HCT116 (cell line): Measurements from ENCODE around the gene MAEA. TPM values are rescaled to one million over a fixed set of nuclear protein-coding genes. Genes with fewer than 3 reads are reported as not detected.

Source experiments
- ATAC-seq: fragments of 200-7000 bp; cut with Tn5 transposase; 2 replicates; pipeline ENCODE4 v1.9.1; 2020; ENCODE audit warnings: mild to moderate bottlenecking, moderate library complexity
- BruUV-seq: library from RNA; stranded (reverse); fragments of 400-500 nt; replicated peaks from 2 replicates; lab custom pipeline; 2021; lab: Mats Ljungman, UMichigan
- CTCF ChIA-PET: fragments of 300-600 bp; sonication (Branson Sonifier 250); formaldehyde crosslinking; loops from one replicate; lab custom pipeline; 2021; ENCODE audit warnings: antibody characterized with exemption; lab: Charles Lee
- POLR2A ChIA-PET: fragments of 300-600, 350-600 bp; sonication (Branson Sonifier 250); formaldehyde crosslinking; loops from one replicate; lab custom pipeline; 2021; ENCODE audit warnings: antibody characterized with exemption; lab: Charles Lee
- RAD21 ChIA-PET, 2 experiments: fragments of 300-600 bp; sonication (Branson Sonifier 250); formaldehyde crosslinking; loops; one replicate each; lab custom pipeline; 2023; ENCODE audit warnings: low total read pairs in 2 of 2; ENCODE audit not compliant: uncharacterized antibody in 2 of 2, unreplicated experiment in 2 of 2, low non-redundant PET in 1 of 2; lab: Charles Lee
- DNase-seq: peaks from one replicate; pipeline ENCODE4 v3.0.0-alpha.2; 2010; ENCODE audit warnings: low read depth, low spot score
- H2AFZ ChIP-seq: fragments of 200-600 bp; shearing (Covaris generic), sonication (generic); 2 replicates; pipeline ENCODE4 v1.6.1; 2017; ENCODE audit warnings: low read depth, mixed run types, mixed read lengths, antibody characterized with exemption, low read length; ENCODE audit not compliant: poor library complexity, severe bottlenecking
- H3K27ac ChIP-seq: 2 replicates; pipeline ENCODE4 v1.5.1; 2012; ENCODE audit warnings: low read depth, low read length
- H3K27me3 ChIP-seq: fragments of 200-600 bp; sonication (generic); 2 replicates; pipeline ENCODE4 v1.6.1; 2016; ENCODE audit warnings: mixed run types, low read length, mixed read lengths; ENCODE audit not compliant: insufficient read depth
- H3K36me3 ChIP-seq, 2 experiments: fragments of 200-500 bp in 1 of 2; fragments of 200-600 bp in 1 of 2; sonication (Bioruptor generic) in 1 of 2; sonication (generic) in 1 of 2; 2 replicates each; pipeline versions ENCODE4 v1.5.1 to v1.6.1; 2014 to 2016; ENCODE audit warnings: low read length in 2 of 2, inconsistent platforms in 1 of 2, mixed read lengths in 1 of 2, mixed run types in 1 of 2; ENCODE audit not compliant: insufficient read depth in 2 of 2, control insufficient read depth in 1 of 2
- H3K4me1 ChIP-seq, 2 experiments: fragments of 200-600 bp in 1 of 2; sonication (generic) in 1 of 2; 2 replicates each; pipeline versions ENCODE4 v1.5.1 to v1.6.1; 2012 to 2017; ENCODE audit warnings: low read length in 2 of 2, inconsistent platforms in 1 of 2, mild to moderate bottlenecking in 1 of 2, mixed read lengths in 1 of 2, mixed run types in 1 of 2, moderate library complexity in 1 of 2; ENCODE audit not compliant: insufficient read depth in 2 of 2, control insufficient read depth in 1 of 2
- H3K4me2 ChIP-seq: fragments of 200-600 bp; sonication (generic); 2 replicates; pipeline ENCODE4 v1.6.1; 2017; ENCODE audit warnings: mixed run types, low read length, mixed read lengths
- H3K4me3 ChIP-seq, 2 experiments: fragments of 200-600 bp in 1 of 2; sonication (generic) in 1 of 2; replicated peaks in 1 of 2; 2 replicates each; pipeline ENCODE4 v1.5.1; 2011 to 2016; ENCODE audit warnings: low read length in 2 of 2, control low read depth in 1 of 2, low read depth in 1 of 2, mild to moderate bottlenecking in 1 of 2, mixed read lengths in 1 of 2, mixed run types in 1 of 2
- H3K79me2 ChIP-seq: fragments of 200-600 bp; sonication (generic); 2 replicates; pipeline ENCODE4 v1.6.1; 2017; ENCODE audit warnings: mild to moderate bottlenecking, mixed run types, low read length, moderate library complexity, mixed read lengths; ENCODE audit not compliant: insufficient read depth
- H3K9ac ChIP-seq: fragments of 200-600 bp; sonication (generic); 2 replicates; pipeline ENCODE4 v1.6.1; 2016; ENCODE audit warnings: low read length, mixed read lengths
- H3K9me2 ChIP-seq: fragments of 200-600 bp; sonication (generic), shearing (Covaris generic); 2 replicates; pipeline ENCODE4 v1.6.1; 2017; ENCODE audit warnings: mixed run types, mild to moderate bottlenecking, moderate library complexity; ENCODE audit not compliant: insufficient read depth
- H3K9me3 ChIP-seq, 2 experiments: fragments of 200-500 bp in 1 of 2; fragments of 200-600 bp in 1 of 2; sonication (Bioruptor generic) in 1 of 2; sonication (generic) in 1 of 2; 2 replicates each; pipeline ENCODE4 v1.6.1; 2014 to 2017; ENCODE audit warnings: low read length in 2 of 2, mixed read lengths in 2 of 2, inconsistent platforms in 1 of 2, low read depth in 1 of 2, mild to moderate bottlenecking in 1 of 2, mixed run types in 1 of 2, moderate library complexity in 1 of 2; ENCODE audit not compliant: control insufficient read depth in 1 of 2, insufficient read depth in 1 of 2
- H4K20me1 ChIP-seq: fragments of 200-600 bp; sonication (generic), shearing (Covaris generic); 2 replicates; pipeline ENCODE4 v1.6.1; 2017; ENCODE audit warnings: mixed run types, mild to moderate bottlenecking, moderate library complexity; ENCODE audit not compliant: insufficient read depth
- CBX3 ChIP-seq: IDR thresholded peaks from 2 replicates; pipeline ENCODE4 v1.6.1; 2012; ENCODE audit warnings: low read depth
- CTCF ChIP-seq, 3 experiments: fragments of 200-600 bp in 1 of 3; sonication (generic) in 1 of 3; IDR thresholded peaks in 2 of 3; conservative IDR thresholded peaks in 1 of 3; 2 replicates each; pipeline ENCODE4 v1.5.1; 2012 to 2017; ENCODE audit warnings: low read depth in 2 of 3, low read length in 2 of 3, antibody characterized with exemption in 1 of 3, borderline replicate concordance in 1 of 3, control low read depth in 1 of 3, mild to moderate bottlenecking in 1 of 3, mixed read lengths in 1 of 3, mixed run types in 1 of 3, moderate library complexity in 1 of 3; ENCODE audit not compliant: insufficient read depth in 1 of 3
- EGR1 ChIP-seq: IDR thresholded peaks from 2 replicates; pipeline ENCODE4 v1.6.1; 2012; ENCODE audit warnings: low read depth
- ELF1 ChIP-seq: IDR thresholded peaks from 2 replicates; pipeline ENCODE4 v1.6.1; 2012; ENCODE audit warnings: low read depth, borderline replicate concordance
- EZH2 ChIP-seq: fragments of 200-600 bp; sonication (generic); IDR thresholded peaks from 2 replicates; pipeline ENCODE4 v1.6.1; 2017; ENCODE audit warnings: antibody characterized with exemption, mixed run types
- EZH2phosphoT487 ChIP-seq: fragments of 200-600 bp; IDR thresholded peaks from 2 replicates; pipeline ENCODE4 v1.6.1; 2018; ENCODE audit warnings: antibody characterized with exemption, borderline replicate concordance
- FOSL1 ChIP-seq: IDR thresholded peaks from 2 replicates; pipeline ENCODE4 v1.6.1; 2012; ENCODE audit warnings: low read depth
- MAX ChIP-seq: IDR thresholded peaks from 2 replicates; pipeline ENCODE4 v1.6.1; 2012
- POLR2AphosphoS5 ChIP-seq: IDR thresholded peaks from 2 replicates; pipeline ENCODE4 v1.6.1; 2011; ENCODE audit warnings: mild to moderate bottlenecking, low read depth, low read length, moderate library complexity
- SIN3A ChIP-seq: IDR thresholded peaks from 2 replicates; pipeline ENCODE4 v1.6.1; 2012; ENCODE audit warnings: low read depth
- SP1 ChIP-seq: IDR thresholded peaks from 2 replicates; pipeline ENCODE4 v1.6.1; 2012; ENCODE audit warnings: low read depth
- SRF ChIP-seq: IDR thresholded peaks from 2 replicates; pipeline ENCODE4 v1.6.1; 2012; ENCODE audit warnings: low read depth
- TCF7L2 ChIP-seq: IDR thresholded peaks from 2 replicates; pipeline ENCODE4 v1.7.0; 2011; ENCODE audit warnings: borderline replicate concordance, inconsistent platforms; ENCODE audit not compliant: insufficient read depth, insufficient read length; ENCODE audit errors: extremely low read depth
- ZBTB33 ChIP-seq: IDR thresholded peaks from 2 replicates; pipeline ENCODE4 v1.6.1; 2011; ENCODE audit warnings: mild to moderate bottlenecking, low read length, moderate library complexity; ENCODE audit not compliant: insufficient replicate concordance; ENCODE audit errors: extremely low read depth
- ZFX ChIP-seq: fragments of 450-650 bp; IDR thresholded peaks from 2 replicates; pipeline ENCODE4 v1.6.1; 2017
- intact Hi-C: fragments of 100-400 bp; cut with micrococcal nuclease; formaldehyde crosslinking; loops from 2 replicates; pipeline ENCODE4 v1.10.0; 2022
- total RNA-seq: library from RNA; stranded (reverse); gene quantifications from one replicate; pipeline ENCODE4 v1.2.1, GENCODE V29; 2021; ENCODE audit not compliant: unreplicated experiment
- TF ChIP-seq, protein P1 (sequence below): IDR thresholded peaks from 2 replicates; pipeline ENCODE4 v1.6.1; 2012; ENCODE audit warnings: low read depth

Gene MAEA
- total RNA-seq, 1 experiment from 2014 or later: 88.3 TPM

DNA sequence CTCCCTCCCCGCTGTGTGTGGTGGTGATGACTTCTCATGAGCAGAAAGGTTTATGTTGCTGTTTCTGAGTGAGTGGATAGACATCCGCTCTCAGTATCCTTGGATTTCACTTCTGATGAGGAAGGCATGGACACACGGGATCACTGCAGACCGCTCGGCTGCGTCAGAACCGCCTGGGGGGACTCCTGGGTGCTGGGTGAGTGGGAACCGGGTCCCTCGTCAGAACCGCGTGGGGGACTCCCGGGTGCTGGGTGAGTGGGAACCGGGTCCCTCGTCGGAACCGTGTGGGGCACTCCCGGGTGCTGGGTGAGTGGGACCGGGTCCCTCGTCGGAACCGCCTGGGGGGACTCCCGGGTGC, 49.8 kb upstream of the MAEA start (continued):
- no peak for TF ChIP-seq EGR1
- TF ChIP-seq MAX: no peak
- TF ChIP-seq TCF7L2: no peak

DNA sequence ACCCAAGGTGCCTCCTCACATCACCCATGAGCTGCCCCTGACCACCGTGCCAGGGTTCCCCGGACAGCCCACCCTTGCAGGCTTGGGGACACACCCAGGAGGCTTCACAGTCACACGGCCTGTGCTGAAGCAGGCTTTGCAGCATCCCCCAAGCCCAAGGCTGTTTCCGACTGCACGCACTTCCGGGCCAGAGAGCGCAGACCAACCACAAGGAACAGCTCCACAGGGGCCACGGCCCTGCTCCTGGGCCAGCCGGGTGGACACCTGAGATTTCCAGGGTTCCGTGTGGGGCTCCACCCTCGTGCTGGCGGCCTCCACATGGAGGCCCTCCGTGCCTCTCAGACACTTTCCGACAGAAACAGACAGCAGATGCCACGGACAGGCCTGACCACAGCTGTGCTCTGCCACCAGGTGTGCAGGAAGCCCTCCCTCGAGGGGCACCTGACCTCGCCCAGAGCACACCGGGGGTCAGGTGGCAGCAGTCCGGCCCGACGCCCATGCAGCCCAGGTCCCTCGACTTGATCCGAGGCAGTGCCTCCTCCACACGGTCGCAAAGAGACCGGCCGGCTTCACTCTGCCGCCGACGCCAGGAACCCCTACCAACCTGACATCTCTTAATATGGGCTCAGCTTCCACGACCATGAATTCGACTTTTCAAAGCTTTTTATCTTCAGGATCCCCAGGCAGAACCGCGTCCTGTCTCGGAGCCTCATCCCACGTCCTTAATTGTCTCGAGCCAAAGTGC, 48.8 kb upstream of the MAEA start:
- H3K79me2 ChIP-seq: peaks cover 80% of the 10 kb centered on the region

More for the DNA sequence above, 48.8 kb upstream of the MAEA start:
- RAD21 ChIA-PET: no interaction called here
- H3K4me3 ChIP-seq: no peak overlapping the region
- ATAC-seq (no peak), DNase-seq (no peak)
- H4K20me1 ChIP-seq: no peaks in the 10 kb centered on the region
- no peak overlapping the region for H3K4me2 ChIP-seq
- H3K9ac ChIP-seq: no peak overlapping the region
- no peaks in the 10 kb centered on the region for H3K27me3 ChIP-seq
- no peak overlapping the region for H3K27ac ChIP-seq
- intact Hi-C loops: no loop called here
- H2AFZ ChIP-seq: no peak overlapping the region
- POLR2A ChIA-PET: no interaction called here
- H3K9me3 ChIP-seq: no peaks in the 10 kb centered on the region
- no peaks in the 10 kb centered on the region for H3K9me2 ChIP-seq
- peaks cover 6 to 18% of the 10 kb centered on the region in 2 experiments; a peak in 3 of 4 replicates for H3K36me3 ChIP-seq
- no peak for TF ChIP-seq ZFX
- TF ChIP-seq, protein P1, sequence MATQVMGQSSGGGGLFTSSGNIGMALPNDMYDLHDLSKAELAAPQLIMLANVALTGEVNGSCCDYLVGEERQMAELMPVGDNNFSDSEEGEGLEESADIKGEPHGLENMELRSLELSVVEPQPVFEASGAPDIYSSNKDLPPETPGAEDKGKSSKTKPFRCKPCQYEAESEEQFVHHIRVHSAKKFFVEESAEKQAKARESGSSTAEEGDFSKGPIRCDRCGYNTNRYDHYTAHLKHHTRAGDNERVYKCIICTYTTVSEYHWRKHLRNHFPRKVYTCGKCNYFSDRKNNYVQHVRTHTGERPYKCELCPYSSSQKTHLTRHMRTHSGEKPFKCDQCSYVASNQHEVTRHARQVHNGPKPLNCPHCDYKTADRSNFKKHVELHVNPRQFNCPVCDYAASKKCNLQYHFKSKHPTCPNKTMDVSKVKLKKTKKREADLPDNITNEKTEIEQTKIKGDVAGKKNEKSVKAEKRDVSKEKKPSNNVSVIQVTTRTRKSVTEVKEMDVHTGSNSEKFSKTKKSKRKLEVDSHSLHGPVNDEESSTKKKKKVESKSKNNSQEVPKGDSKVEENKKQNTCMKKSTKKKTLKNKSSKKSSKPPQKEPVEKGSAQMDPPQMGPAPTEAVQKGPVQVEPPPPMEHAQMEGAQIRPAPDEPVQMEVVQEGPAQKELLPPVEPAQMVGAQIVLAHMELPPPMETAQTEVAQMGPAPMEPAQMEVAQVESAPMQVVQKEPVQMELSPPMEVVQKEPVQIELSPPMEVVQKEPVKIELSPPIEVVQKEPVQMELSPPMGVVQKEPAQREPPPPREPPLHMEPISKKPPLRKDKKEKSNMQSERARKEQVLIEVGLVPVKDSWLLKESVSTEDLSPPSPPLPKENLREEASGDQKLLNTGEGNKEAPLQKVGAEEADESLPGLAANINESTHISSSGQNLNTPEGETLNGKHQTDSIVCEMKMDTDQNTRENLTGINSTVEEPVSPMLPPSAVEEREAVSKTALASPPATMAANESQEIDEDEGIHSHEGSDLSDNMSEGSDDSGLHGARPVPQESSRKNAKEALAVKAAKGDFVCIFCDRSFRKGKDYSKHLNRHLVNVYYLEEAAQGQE: no peak
- no peak for TF ChIP-seq ELF1
- TF ChIP-seq EZH2: no peak
- TF ChIP-seq FOSL1: no peak
- TF ChIP-seq EZH2phosphoT487: no peak
- TF ChIP-seq MAX: no peak
- no peak for TF ChIP-seq CBX3
- no peak for TF ChIP-seq ZBTB33
- no peak for TF ChIP-seq TCF7L2
- no peak for TF ChIP-seq CTCF (IDR thresholded peaks at IDR 0.05 in 2 of 3, conservative IDR thresholded peaks at IDR 0.05 in 1 of 3; ENCODE audit: borderline replicate concordance in 1 of 3, insufficient read depth in 1 of 3, low read depth in 2 of 3, low read length in 2 of 3)
- no peak for TF ChIP-seq POLR2AphosphoS5
- no peak for TF ChIP-seq SRF
- no peak for TF ChIP-seq SP1
- no peak for TF ChIP-seq SIN3A
- H3K4me1 ChIP-seq: no peaks in the 10 kb centered on the region
- CTCF ChIA-PET: no interaction called here
- no TSS peak for BruUV-seq
